ENCODE measurements around the gene VPS35L.
"Not testable (repeated sequence)": the region's sequence is repeated elsewhere in the genome, so short reads cannot be mapped to it uniquely, and the experiment has no call there.

Gene VPS35L

GRCh38 chr16:19528666-19529065 is 26.8 kb upstream of the VPS35L start:
- no peak for DNase-seq

GRCh38 chr16:19532601-19533000 is 22.9 kb upstream of the VPS35L start:
- no peak for DNase-seq

- no peak for DNase-seq
These were observed 15.1 kb upstream of the VPS35L start for GRCh38 chr16:19540241-19540970.

GRCh38 chr16:19542138-19542821 is 13.2 kb upstream of the VPS35L start:
- no peak for DNase-seq

- DNase-seq: not testable (repeated sequence)
These were observed 12.1 kb upstream of the VPS35L start for GRCh38 chr16:19543278-19543996.

- DNase-seq: no peak
These were observed 7.4 kb upstream of the VPS35L start for GRCh38 chr16:19548144-19548543.

- DNase-seq: no peak
These were observed 5.8 kb upstream of the VPS35L start for GRCh38 chr16:19549673-19550072.

GRCh38 chr16:19555938-19556771 is 652 bp downstream of the VPS35L start:
- peak in 2 of 56 donors; percentile 58 to 61 for DNase-seq

GRCh38 chr16:19559242-19559910 is 3.9 kb downstream of the VPS35L start:
- peak in 6 of 56 donors; percentile 2 to 65 (median 18) for DNase-seq

GRCh38 chr16:19560078-19560477 is 4.6 kb downstream of the VPS35L start:
- no peak for DNase-seq

- DNase-seq: no peak
These were observed 7.9 kb downstream of the VPS35L start for GRCh38 chr16:19563377-19563776.

GRCh38 chr16:19566362-19566761 is 10.9 kb downstream of the VPS35L start:
- DNase-seq: no peak

GRCh38 chr16:19567560-19567959 is 12.1 kb downstream of the VPS35L start:
- no peak for DNase-seq

- DNase-seq: no peak
These were observed 18.5 kb downstream of the VPS35L start for GRCh38 chr16:19573997-19574396.

GRCh38 chr16:19574615-19575014 is 19.1 kb downstream of the VPS35L start:
- DNase-seq: no peak

- peak in 54 of 56 donors; percentile 6 to 96 (median 80) for DNase-seq
These were observed 23.0 kb downstream of the VPS35L start for GRCh38 chr16:19578378-19578971.

GRCh38 chr16:19582050-19582831 is 26.7 kb downstream of the VPS35L start:
- no peak for DNase-seq

- peak in 2 of 56 donors; percentile 5 to 29 for DNase-seq
These were observed 28.3 kb downstream of the VPS35L start for GRCh38 chr16:19583665-19584300.

GRCh38 chr16:19588661-19589060 is 33.2 kb downstream of the VPS35L start:
- peak in 3 of 56 donors; percentile 1 to 18 (median 8) for DNase-seq
